Right atrium auricular region (tissue), 2 donors: ENCODE measurements around the gene EFCAB5. TPM values are rescaled to one million over a fixed set of nuclear protein-coding genes. Genes with fewer than 3 reads are reported as not detected.

Experiments used
- DNase-seq: peaks from one replicate; pipeline ENCODE4 v3.0.0-alpha.2; 2019; ENCODE audit warnings: low spot score
- H3K27ac ChIP-seq, 2 donors: fragments of 200-600 bp; sonication (generic); 1 replicate in 1 of 2; 2 replicates in 1 of 2; pipeline ENCODE4 v1.5.1; 2016 to 2019
- H3K27me3 ChIP-seq, 2 donors: fragments of 200-600 bp; sonication (generic); one replicate each; pipeline versions ENCODE4 v1.5.1 to v1.6.0; 2017 to 2019
- H3K36me3 ChIP-seq: fragments of 200-600 bp; sonication (generic); one replicate; pipeline ENCODE4 v1.5.1; 2016
- H3K4me1 ChIP-seq, 2 donors: fragments of 200-600 bp; sonication (generic); one replicate each; pipeline versions ENCODE4 v1.5.1 to v1.6.0; 2017 to 2019
- H3K4me3 ChIP-seq, 2 donors: fragments of 200-600 bp; sonication (generic); 1 replicate in 1 of 2; 2 replicates in 1 of 2; pipeline ENCODE4 v1.5.1; 2017 to 2019; ENCODE audit warnings: mild to moderate bottlenecking in 1 of 2, moderate library complexity in 1 of 2
- H3K9me3 ChIP-seq, 2 donors: fragments of 200-600 bp; sonication (generic); one replicate each; pipeline ENCODE4 v1.5.1; 2019
- CTCF ChIP-seq, 2 donors: fragments of 200-600 bp; sonication (generic); IDR thresholded peaks; one replicate each; pipeline ENCODE4 v1.5.1; 2019; ENCODE audit warnings: antibody characterized with exemption in 2 of 2
- total RNA-seq, 2 donors: library from RNA; depleted of rRNA; stranded (reverse); fragments of >200 nt; gene quantifications; one replicate each; pipeline ENCODE4 v1.1.0, GENCODE V29; 2016

Gene EFCAB5
- total RNA-seq, 2 donors from 2014 or later, result not detected

DNA sequence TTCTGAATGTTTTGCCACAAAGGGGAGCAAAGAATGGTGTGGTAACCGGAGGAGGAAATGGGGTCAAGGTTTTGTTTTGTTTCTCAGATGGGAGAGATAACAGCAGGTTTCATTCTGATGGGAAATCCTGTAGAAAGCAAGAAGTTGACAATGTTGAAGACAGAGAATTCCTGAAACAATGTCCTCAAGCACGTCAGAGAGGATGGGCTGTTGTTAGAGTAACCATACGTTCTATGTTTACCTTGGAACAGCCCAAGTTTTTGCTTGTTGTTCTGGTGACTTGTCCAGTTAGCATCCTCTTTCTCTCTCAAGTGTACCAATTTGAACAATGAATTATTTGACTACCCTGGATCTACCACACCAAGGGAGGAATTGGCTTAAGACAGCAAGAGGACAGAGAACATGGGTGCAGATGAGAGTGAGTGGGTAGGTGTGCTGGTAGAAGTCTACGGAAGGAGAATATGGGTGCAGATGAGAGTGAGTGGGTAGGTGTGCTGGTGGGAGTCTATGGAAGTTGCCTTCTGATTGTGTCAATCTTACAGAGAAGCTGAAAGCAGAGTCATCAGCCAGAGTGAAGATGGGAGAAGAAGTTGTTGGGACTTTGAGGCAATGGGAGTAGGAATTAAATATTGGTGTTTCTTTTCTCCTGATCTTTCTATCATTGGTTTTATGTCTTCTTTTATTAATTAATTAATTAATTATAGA lies 160.4 kb downstream of the EFCAB5 start:
- H3K36me3 ChIP-seq, result no peaks in the 10 kb centered on the region
- H3K4me1 ChIP-seq, result no peaks in the 10 kb centered on the region
- no peaks in the 10 kb centered on the region for H3K9me3 ChIP-seq
- H3K27me3 ChIP-seq, result no peaks in the 10 kb centered on the region
- no peak for DNase-seq
- no peak overlapping the region for H3K27ac ChIP-seq
- TF ChIP-seq CTCF (IDR thresholded peaks at IDR 0.05), result no peak
- H3K4me3 ChIP-seq, result no peak overlapping the region

- Histone ChIP-seq H3K4me3 (no peak overlapping the region), H3K27me3 (no peaks in the 10 kb centered on the region), H3K36me3 (no peaks in the 10 kb centered on the region), H3K27ac (no peak overlapping the region), H3K9me3 (no peaks in the 10 kb centered on the region), H3K4me1 (no peaks in the 10 kb centered on the region)
- no peak for TF ChIP-seq CTCF (IDR thresholded peaks at IDR 0.05)
- DNase-seq, result no peak
Measured at GRCh38 chr17:30103921-30104320, 162.5 kb downstream of the EFCAB5 start.

DNA sequence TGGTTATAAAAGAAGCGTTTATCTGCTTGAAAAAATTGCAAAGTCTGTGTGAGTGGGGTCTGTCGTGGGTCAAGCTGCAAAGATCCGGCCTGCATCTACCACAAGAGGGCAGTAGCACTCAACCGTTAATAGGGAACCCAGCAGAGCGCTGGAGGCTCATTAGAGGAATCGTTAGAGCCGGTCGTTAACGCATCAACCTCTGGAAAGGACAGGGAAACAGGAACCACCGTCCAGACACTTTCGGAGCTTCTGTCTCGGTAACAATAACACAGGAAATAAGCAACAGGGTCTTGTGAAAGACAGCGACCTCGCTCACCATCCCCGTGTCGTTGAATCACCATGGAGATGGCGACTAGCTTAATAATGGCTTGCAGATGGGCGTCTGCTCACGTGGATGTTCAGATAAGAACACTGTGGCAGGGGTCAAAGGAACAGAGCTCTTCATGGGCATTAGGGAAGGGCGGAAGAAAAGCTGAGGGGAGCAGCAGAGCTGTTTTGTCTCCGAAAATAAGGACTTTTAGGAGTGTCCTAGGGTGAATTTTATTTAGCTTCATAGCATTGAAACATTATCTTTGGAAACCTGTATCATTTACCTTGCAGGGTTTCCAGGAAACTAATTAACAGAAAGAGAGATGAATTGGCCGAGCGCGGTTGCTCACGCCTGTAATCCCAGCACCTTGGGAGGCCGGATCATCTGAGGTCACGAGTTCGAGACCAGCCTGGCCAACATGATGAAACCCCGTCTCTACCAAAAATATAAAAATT lies 163.3 kb downstream of the EFCAB5 start:
- Histone ChIP-seq H3K36me3 (no peaks in the 10 kb centered on the region), H3K4me1 (no peaks in the 10 kb centered on the region), H3K9me3 (no peaks in the 10 kb centered on the region), H3K27ac (peak overlapping the region in 1 of 2 donors; percentile 19), H3K4me3 (peak overlapping the region; percentile 33 to 38), H3K27me3 (no peaks in the 10 kb centered on the region)
- DNase-seq, result peak; percentile 86
- peak; percentile 76 to 92 for TF ChIP-seq CTCF (IDR thresholded peaks at IDR 0.05)

DNA sequence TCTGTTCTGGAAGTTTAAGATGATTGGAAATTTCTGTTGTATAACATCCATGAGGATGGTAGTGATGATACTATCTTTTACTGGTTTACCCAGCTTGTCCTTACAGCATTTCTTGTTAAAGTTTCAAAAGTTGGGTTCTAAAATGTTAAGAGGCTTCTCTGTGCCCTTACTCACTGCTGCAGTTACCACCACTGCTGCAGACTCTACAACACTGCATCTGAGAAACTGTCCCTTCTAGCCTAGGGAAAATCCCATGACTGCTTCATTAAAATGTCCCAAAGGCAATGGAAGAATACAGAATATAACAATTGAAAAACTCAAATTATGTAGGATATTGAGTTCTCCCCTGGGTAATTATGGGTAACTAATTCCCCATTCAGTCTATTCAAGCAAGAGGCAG lies 171.4 kb downstream of the EFCAB5 start:
- Histone ChIP-seq H3K9me3 (no peaks in the 10 kb centered on the region), H3K4me1 (peaks cover 0 to 6% of the 10 kb centered on the region in 2 donors), H3K36me3 (no peaks in the 10 kb centered on the region), H3K27ac (no peak overlapping the region), H3K27me3 (no peaks in the 10 kb centered on the region), H3K4me3 (no peak overlapping the region)
- no peak for DNase-seq
- TF ChIP-seq CTCF (IDR thresholded peaks at IDR 0.05), result no peak

- Histone ChIP-seq H3K27me3 (no peaks in the 10 kb centered on the region), H3K36me3 (no peaks in the 10 kb centered on the region), H3K4me1 (peaks cover 0 to 10% of the 10 kb centered on the region in 2 donors), H3K27ac (no peak overlapping the region), H3K4me3 (no peak overlapping the region), H3K9me3 (no peaks in the 10 kb centered on the region)
- DNase-seq, result no peak
- no peak for TF ChIP-seq CTCF (IDR thresholded peaks at IDR 0.05)
Measured at GRCh38 chr17:30113213-30113612, 171.8 kb downstream of the EFCAB5 start.
